Thoracic aorta (tissue), 2 donors: ENCODE data around the gene GNA12. TPM values are rescaled to one million over a fixed set of nuclear protein-coding genes. Genes with fewer than 3 reads are reported as not detected.

ENCODE experiments used
- ATAC-seq: fragments of 150-250 bp; one replicate; pipeline ENCODE4 v1.8.0; 2017; ENCODE audit warnings: low read depth; ENCODE audit not compliant: insufficient number of reproducible peaks, low FRiP score
- DNase-seq: peaks from one replicate; pipeline ENCODE4 v3.0.0-alpha.2; 2020; ENCODE audit warnings: low spot score
- H3K27ac ChIP-seq, 2 donors: fragments of 200-600 bp; sonication (generic); 1 replicate in 1 of 2; 2 replicates in 1 of 2; pipeline ENCODE4 v1.5.1; 2016; ENCODE audit warnings: mild to moderate bottlenecking in 2 of 2, moderate library complexity in 2 of 2
- H3K27me3 ChIP-seq: fragments of 200-600 bp; sonication (generic); replicated peaks from 2 replicates; pipeline ENCODE4 v1.6.0; 2016; ENCODE audit warnings: mild to moderate bottlenecking; ENCODE audit not compliant: insufficient read depth
- H3K36me3 ChIP-seq: fragments of 200-600 bp; sonication (generic); one replicate; pipeline ENCODE4 v1.5.1; 2016
- H3K4me1 ChIP-seq, 2 donors: fragments of 200-600 bp; sonication (generic); 1 replicate in 1 of 2; 2 replicates in 1 of 2; pipeline versions ENCODE4 v1.5.1 to v1.6.0; 2016; ENCODE audit warnings: low read depth in 2 of 2, mild to moderate bottlenecking in 1 of 2; ENCODE audit not compliant: control insufficient read depth in 1 of 2
- H3K4me3 ChIP-seq: fragments of 200-600 bp; sonication (generic); 2 replicates; pipeline ENCODE4 v1.5.1; 2016; ENCODE audit warnings: mild to moderate bottlenecking
- H3K9me3 ChIP-seq: fragments of 200-600 bp; sonication (generic); 2 replicates; pipeline ENCODE4 v1.5.1; 2016
- total RNA-seq, 2 donors: library from RNA; depleted of rRNA; stranded (reverse); fragments of >200 nt; gene quantifications; one replicate each; pipeline versions ENCODE4 v1.1.0 to v1.2.3, GENCODE V29; 2016
- TF ChIP-seq, protein P1 (sequence below): fragments of 200-600 bp; sonication (generic); IDR thresholded peaks from one replicate; pipeline ENCODE4 v1.5.1; 2019; ENCODE audit warnings: antibody characterized with exemption

GNA12 gene
- total RNA-seq, 2 donors from 2014 or later: 27.6 to 48.8 TPM

DNA sequence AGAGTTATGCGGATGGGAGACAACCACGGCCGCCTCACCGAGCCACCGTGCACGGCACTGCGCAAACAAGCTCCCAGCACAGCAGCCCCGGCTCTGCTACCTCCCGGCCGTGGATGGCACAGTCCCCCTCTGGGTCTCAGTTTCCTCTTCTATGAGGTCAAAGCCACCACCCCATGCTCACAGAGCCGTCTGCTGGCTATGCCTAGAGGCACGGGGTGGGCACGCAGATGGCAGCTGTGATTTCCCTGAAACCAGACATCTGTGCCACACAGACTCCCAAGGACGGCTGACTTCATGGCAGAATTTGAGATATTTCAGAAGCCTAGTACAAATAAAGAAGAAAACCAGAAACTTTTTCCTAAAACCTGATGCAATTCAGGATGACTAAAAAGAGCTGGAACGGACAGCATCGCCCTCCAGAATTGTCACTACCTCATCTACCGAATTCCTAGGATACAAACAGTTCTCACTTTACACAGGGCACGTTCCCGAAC lies 82.9 kb downstream of the GNA12 start:
- H3K4me3 ChIP-seq: peak overlapping the region; percentile 58
- no peaks in the 10 kb centered on the region for H3K9me3 ChIP-seq
- H3K36me3 ChIP-seq: no peaks in the 10 kb centered on the region
- TF ChIP-seq, protein P1, sequence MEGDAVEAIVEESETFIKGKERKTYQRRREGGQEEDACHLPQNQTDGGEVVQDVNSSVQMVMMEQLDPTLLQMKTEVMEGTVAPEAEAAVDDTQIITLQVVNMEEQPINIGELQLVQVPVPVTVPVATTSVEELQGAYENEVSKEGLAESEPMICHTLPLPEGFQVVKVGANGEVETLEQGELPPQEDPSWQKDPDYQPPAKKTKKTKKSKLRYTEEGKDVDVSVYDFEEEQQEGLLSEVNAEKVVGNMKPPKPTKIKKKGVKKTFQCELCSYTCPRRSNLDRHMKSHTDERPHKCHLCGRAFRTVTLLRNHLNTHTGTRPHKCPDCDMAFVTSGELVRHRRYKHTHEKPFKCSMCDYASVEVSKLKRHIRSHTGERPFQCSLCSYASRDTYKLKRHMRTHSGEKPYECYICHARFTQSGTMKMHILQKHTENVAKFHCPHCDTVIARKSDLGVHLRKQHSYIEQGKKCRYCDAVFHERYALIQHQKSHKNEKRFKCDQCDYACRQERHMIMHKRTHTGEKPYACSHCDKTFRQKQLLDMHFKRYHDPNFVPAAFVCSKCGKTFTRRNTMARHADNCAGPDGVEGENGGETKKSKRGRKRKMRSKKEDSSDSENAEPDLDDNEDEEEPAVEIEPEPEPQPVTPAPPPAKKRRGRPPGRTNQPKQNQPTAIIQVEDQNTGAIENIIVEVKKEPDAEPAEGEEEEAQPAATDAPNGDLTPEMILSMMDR: no peak
- ATAC-seq (no peak), DNase-seq (no peak)
- peak overlapping the region in 1 of 2 donors; percentile 72 for H3K27ac ChIP-seq
- H3K4me1 ChIP-seq: peaks cover 29 to 61% of the 10 kb centered on the region in 2 donors
- H3K27me3 ChIP-seq: no peaks in the 10 kb centered on the region

- DNase-seq (no peak), ATAC-seq (peak; percentile 27)
- Histone ChIP-seq H3K9me3 (no peaks in the 10 kb centered on the region), H3K36me3 (no peaks in the 10 kb centered on the region), H3K4me3 (peak overlapping the region; percentile 58), H3K27me3 (no peaks in the 10 kb centered on the region), H3K4me1 (peaks cover 29 to 61% of the 10 kb centered on the region in 2 donors), H3K27ac (peak overlapping the region; percentile 60 to 72)
- TF ChIP-seq, protein P1: peak; percentile 55
Observed at GRCh38 chr7:2760098-2760889, 83.8 kb downstream of the GNA12 start.

DNA sequence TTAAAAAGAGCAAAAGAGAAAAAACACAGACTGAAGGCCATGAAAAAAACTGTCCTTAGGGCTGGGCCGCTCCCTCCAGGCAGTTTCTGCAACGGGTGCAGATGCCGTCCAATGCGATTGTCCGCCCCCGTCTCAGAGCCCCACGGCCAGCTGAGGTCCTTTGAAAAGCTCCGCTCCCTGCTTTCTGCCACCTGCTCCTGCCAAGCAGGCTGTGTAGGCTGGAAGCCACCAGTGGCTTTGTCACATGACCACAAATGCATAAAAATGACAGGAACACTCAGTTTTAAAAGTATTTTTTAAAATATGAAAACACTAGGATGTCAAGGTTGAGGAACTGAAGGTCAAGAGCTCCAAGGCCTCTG lies 84.4 kb downstream of the GNA12 start:
- DNase-seq (no peak), ATAC-seq (no peak)
- Histone ChIP-seq H3K27ac (peak overlapping the region; percentile 60 to 72), H3K27me3 (no peaks in the 10 kb centered on the region), H3K4me1 (peaks cover 29 to 61% of the 10 kb centered on the region in 2 donors), H3K9me3 (no peaks in the 10 kb centered on the region), H3K4me3 (peak overlapping the region; percentile 58), H3K36me3 (no peaks in the 10 kb centered on the region)
- TF ChIP-seq, protein P1: no peak

- no peak overlapping the region for H3K4me3 ChIP-seq
- no peak for DNase-seq
- H3K27ac ChIP-seq: peak overlapping the region; percentile 60 to 79
- H3K36me3 ChIP-seq: no peaks in the 10 kb centered on the region
- H3K4me1 ChIP-seq: peaks cover 29 to 61% of the 10 kb centered on the region in 2 donors
- TF ChIP-seq, protein P1: no peak
- no peaks in the 10 kb centered on the region for H3K9me3 ChIP-seq
- no peak for ATAC-seq
- H3K27me3 ChIP-seq: no peaks in the 10 kb centered on the region
Observed at GRCh38 chr7:2758673-2759616, 85.2 kb downstream of the GNA12 start.
